CD4-positive, alpha-beta T cell (primary cell): ENCODE data around the gene RERE. TPM values are rescaled to one million over a fixed set of nuclear protein-coding genes. Genes with fewer than 3 reads are reported as not detected.

Source experiments
- ATAC-seq: fragments of 200-7000 bp; cut with Tn5 transposase; one replicate; pipeline ENCODE4 v1.10.0; 2022; ENCODE audit warnings: mild to moderate bottlenecking; ENCODE audit not compliant: poor library complexity
- CTCF ChIA-PET: fragments of 350-600 bp; sonication (Branson Sonifier 250); formaldehyde crosslinking; loops from one replicate; lab custom pipeline; 2021; ENCODE audit warnings: antibody characterized with exemption, inconsistent platforms; lab: Charles Lee
- POLR2A ChIA-PET: fragments of 350-600 bp; sonication (Branson Sonifier 250); formaldehyde crosslinking; loops from one replicate; lab custom pipeline; 2021; ENCODE audit warnings: antibody characterized with exemption, inconsistent platforms; lab: Charles Lee
- DNase-seq, 14 experiments: peaks; one replicate each; pipeline ENCODE4 v3.0.0-alpha.2; 2013 to 2020; ENCODE audit warnings: mixed read lengths in 2 of 14
- H3K27ac ChIP-seq, 2 donors: one replicate each; pipeline versions ENCODE4 v1.5.1 to v1.7.0; 2013; ENCODE audit warnings: low read length in 2 of 2, low read depth in 1 of 2, mild to moderate bottlenecking in 1 of 2
- H3K27me3 ChIP-seq, 2 experiments: 1 replicate in 1 of 2; 2 replicates in 1 of 2; pipeline versions ENCODE4 v1.6.1 to v1.7.0; 2013; ENCODE audit warnings: low read length in 2 of 2, control low read depth in 1 of 2, mild to moderate bottlenecking in 1 of 2, moderate library complexity in 1 of 2; ENCODE audit not compliant: insufficient read depth in 2 of 2, control insufficient read depth in 1 of 2
- H3K36me3 ChIP-seq: one replicate; pipeline ENCODE4 v1.6.1; 2013; ENCODE audit warnings: low read length, control low read depth; ENCODE audit not compliant: insufficient read depth
- H3K4me1 ChIP-seq: one replicate; pipeline ENCODE4 v1.6.1; 2013; ENCODE audit warnings: low read length, control low read depth; ENCODE audit not compliant: insufficient read depth
- H3K4me3 ChIP-seq: one replicate; pipeline ENCODE4 v1.5.1; 2013; ENCODE audit warnings: mild to moderate bottlenecking, low read length, moderate library complexity
- H3K9me3 ChIP-seq, 2 experiments: 1 replicate in 1 of 2; 2 replicates in 1 of 2; pipeline versions ENCODE4 v1.6.1 to v1.7.0; 2013; ENCODE audit warnings: low read length in 2 of 2, mild to moderate bottlenecking in 2 of 2, control low read depth in 1 of 2, moderate library complexity in 1 of 2; ENCODE audit not compliant: control insufficient read depth in 1 of 2, insufficient read depth in 1 of 2
- H3K27ac Mint-ChIP-seq: one replicate; pipeline ENCODE4 v1.8.0; 2020; ENCODE audit warnings: mixed read lengths
- H3K27me3 Mint-ChIP-seq: one replicate; pipeline ENCODE4 v1.8.0; 2021; ENCODE audit warnings: mixed read lengths
- H3K36me3 Mint-ChIP-seq: one replicate; pipeline ENCODE4 v1.8.0; 2021; ENCODE audit warnings: low read depth, mixed read lengths
- H3K4me1 Mint-ChIP-seq: one replicate; pipeline ENCODE4 v1.8.0; 2021; ENCODE audit warnings: low read depth, mixed read lengths
- H3K4me3 Mint-ChIP-seq: one replicate; pipeline ENCODE4 v1.8.0; 2020; ENCODE audit warnings: mild to moderate bottlenecking, mixed read lengths
- H3K9me3 Mint-ChIP-seq: one replicate; pipeline ENCODE4 v1.8.0; 2020; ENCODE audit warnings: mixed read lengths
- CTCF ChIP-seq: fragments of 200-600 bp; IDR thresholded peaks from one replicate; pipeline ENCODE4 v1.8.0; 2022; ENCODE audit warnings: antibody characterized with exemption, mild to moderate bottlenecking
- intact Hi-C, 2 experiments: fragments of 100-400 bp; cut with DNase I in 1 of 2; cut with micrococcal nuclease in 1 of 2; formaldehyde crosslinking; loops; one replicate each; pipeline versions ENCODE4 v1.15.1 to v1.9.0; 2023 to 2025; cut with DNase I, micrococcal nuclease
- total RNA-seq, 174 experiments: library from RNA in 2 of 174; stranded (reverse) in 2 of 174; gene quantifications; one replicate each; pipeline ENCODE4 v1.2.3 and lab custom pipeline; 2021 to 2026

Gene RERE
- total RNA-seq, 2 experiments from 2014 or later = 78.4 to 84.0 TPM

GRCh38 chr1:8747879-8748825 is 69.3 kb downstream of the RERE start:
- Mint-ChIP-seq H3K36me3 (peaks cover 10% of the 10 kb centered on the region), H3K4me1 (peaks cover 10% of the 10 kb centered on the region), H3K27me3 (no peaks in the 10 kb centered on the region), H3K27ac (no peak overlapping the region), H3K9me3 (no peaks in the 10 kb centered on the region), H3K4me3 (no peak overlapping the region)
- Histone ChIP-seq H3K27me3 (no peaks in the 10 kb centered on the region), H3K36me3 (peaks cover 2% of the 10 kb centered on the region), H3K27ac (no peak overlapping the region), H3K9me3 (no peaks in the 10 kb centered on the region), H3K4me1 (no peaks in the 10 kb centered on the region), H3K4me3 (no peak overlapping the region)
- intact Hi-C loops = no loop called here
- POLR2A ChIA-PET = no interaction called here
- no peak for DNase-seq
- CTCF ChIA-PET = interaction anchor here (1.1 to 1.9 kb wide), 2 partner anchors 22 to 187 kb away, joined by 4 to 6 read pairs; no protein-coding TSS in a partner anchor
- ATAC-seq = no peak
- no peak for TF ChIP-seq CTCF

- H3K9me3 Mint-ChIP-seq = no peaks in the 10 kb centered on the region
- ATAC-seq = no peak
- H3K36me3 Mint-ChIP-seq = peaks cover 11% of the 10 kb centered on the region
- peaks cover 2% of the 10 kb centered on the region for H3K36me3 ChIP-seq
- H3K27ac Mint-ChIP-seq = no peak overlapping the region
- no peak overlapping the region for H3K4me3 Mint-ChIP-seq
- ChIA-PET CTCF (no interaction called here), POLR2A (no interaction called here)
- H3K4me1 ChIP-seq = no peaks in the 10 kb centered on the region
- intact Hi-C loops = no loop called here
- H3K27ac ChIP-seq = no peak overlapping the region
- no peak overlapping the region for H3K4me3 ChIP-seq
- H3K27me3 Mint-ChIP-seq = no peaks in the 10 kb centered on the region
- no peak for TF ChIP-seq CTCF
- H3K4me1 Mint-ChIP-seq = no peaks in the 10 kb centered on the region
- DNase-seq = no peak
- no peaks in the 10 kb centered on the region for H3K27me3 ChIP-seq
- no peaks in the 10 kb centered on the region for H3K9me3 ChIP-seq
These were observed 70.9 kb downstream of the RERE start for GRCh38 chr1:8746554-8746953.

GRCh38 chr1:8745749-8746390 is 71.6 kb downstream of the RERE start:
- Mint-ChIP-seq H3K9me3 (peaks cover 3% of the 10 kb centered on the region), H3K4me1 (no peaks in the 10 kb centered on the region), H3K27me3 (no peaks in the 10 kb centered on the region), H3K4me3 (no peak overlapping the region), H3K36me3 (peaks cover 18% of the 10 kb centered on the region), H3K27ac (no peak overlapping the region)
- no peak overlapping the region for H3K4me3 ChIP-seq
- no peaks in the 10 kb centered on the region for H3K4me1 ChIP-seq
- intact Hi-C loops = no loop called here
- no peaks in the 10 kb centered on the region for H3K27me3 ChIP-seq
- ChIA-PET CTCF (no interaction called here), POLR2A (no interaction called here)
- no peak for TF ChIP-seq CTCF
- H3K9me3 ChIP-seq = no peaks in the 10 kb centered on the region
- DNase-seq (no peak), ATAC-seq (no peak)
- peaks cover 2% of the 10 kb centered on the region for H3K36me3 ChIP-seq
- no peak overlapping the region for H3K27ac ChIP-seq
